ENCODE data around the gene ACAD10. TPM values are rescaled to one million over a fixed set of nuclear protein-coding genes. Genes with fewer than 3 reads are reported as not detected.
A peak's percentile ranks its signal among the peaks of the same experiment; 100 is the strongest.

Gene ACAD10
- total and polyA plus RNA-seq, 2 of the 13 experiments (the other 11 are each of a cell fraction or from before 2014, with no cell fraction given) = 15.2 to 16.3 TPM

DNA sequence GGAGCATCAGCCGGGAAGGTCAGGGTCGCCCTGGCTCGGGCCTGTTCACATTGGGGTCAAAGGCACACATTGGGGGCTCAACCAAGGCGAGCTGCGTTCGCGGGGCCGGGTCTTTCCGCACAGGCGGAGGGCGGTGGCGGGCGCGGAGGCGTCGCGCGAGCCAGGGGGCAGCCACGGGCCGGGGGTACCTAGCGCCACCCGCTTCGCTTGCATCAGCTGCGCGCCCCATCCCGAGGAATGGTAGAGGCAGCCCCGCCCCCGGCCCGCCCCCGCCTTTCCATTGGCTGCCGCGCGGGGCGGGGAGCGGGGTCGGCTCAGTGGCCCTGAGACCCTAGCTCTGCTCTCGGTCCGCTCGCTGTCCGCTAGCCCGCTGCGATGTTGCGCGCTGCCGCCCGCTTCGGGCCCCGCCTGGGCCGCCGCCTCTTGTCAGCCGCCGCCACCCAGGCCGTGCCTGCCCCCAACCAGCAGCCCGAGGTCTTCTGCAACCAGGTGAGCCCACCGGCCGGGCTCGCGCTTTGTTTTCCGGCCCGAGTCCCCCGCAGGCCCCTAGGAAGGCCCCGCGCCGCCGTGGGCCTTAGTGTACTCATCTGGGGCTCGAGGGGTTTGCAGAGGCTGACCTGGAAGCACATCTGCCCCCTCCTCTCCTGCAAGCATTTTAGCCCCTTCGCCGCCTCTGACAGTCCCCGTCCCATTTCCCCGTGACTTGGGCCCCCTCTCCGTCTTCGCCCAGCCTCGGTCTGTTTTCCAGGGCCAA, 80.9 kb downstream of the ACAD10 start, which contains the start of gene ALDH2 (continued):
- peak; percentile 60; the same call in 1 of the 2 replicates for TF ChIP-seq ZHX2 (IDR thresholded peaks at IDR 0.05; ENCODE audit: low read depth)
- no peak for TF ChIP-seq ZHX2 (CRISPR knock-in tag; IDR thresholded peaks at IDR 0.05; ENCODE audit: borderline replicate concordance)
- TF ChIP-seq IRF2 (CRISPR knock-in tag; IDR thresholded peaks at IDR 0.05) = peak; percentile 48; the same call in 1 of the 2 replicates
- TF ChIP-seq ZFP41 (CRISPR knock-in tag; IDR thresholded peaks at IDR 0.05; ENCODE audit: borderline replicate concordance) = no peak
- TF ChIP-seq FOSL2 (CRISPR knock-in tag; IDR thresholded peaks at IDR 0.05) = no peak; the same call in 1 of the 2 replicates
- no peak for TF ChIP-seq ZC3H4 (CRISPR knock-in tag; IDR thresholded peaks at IDR 0.05; ENCODE audit: borderline replicate concordance)
- TF ChIP-seq ZNF619 (CRISPR knock-in tag; IDR thresholded peaks at IDR 0.05) = 0 out of 2 replicates have a peak, but pooled peaks have one; percentile 74
- TF ChIP-seq, protein P1, sequence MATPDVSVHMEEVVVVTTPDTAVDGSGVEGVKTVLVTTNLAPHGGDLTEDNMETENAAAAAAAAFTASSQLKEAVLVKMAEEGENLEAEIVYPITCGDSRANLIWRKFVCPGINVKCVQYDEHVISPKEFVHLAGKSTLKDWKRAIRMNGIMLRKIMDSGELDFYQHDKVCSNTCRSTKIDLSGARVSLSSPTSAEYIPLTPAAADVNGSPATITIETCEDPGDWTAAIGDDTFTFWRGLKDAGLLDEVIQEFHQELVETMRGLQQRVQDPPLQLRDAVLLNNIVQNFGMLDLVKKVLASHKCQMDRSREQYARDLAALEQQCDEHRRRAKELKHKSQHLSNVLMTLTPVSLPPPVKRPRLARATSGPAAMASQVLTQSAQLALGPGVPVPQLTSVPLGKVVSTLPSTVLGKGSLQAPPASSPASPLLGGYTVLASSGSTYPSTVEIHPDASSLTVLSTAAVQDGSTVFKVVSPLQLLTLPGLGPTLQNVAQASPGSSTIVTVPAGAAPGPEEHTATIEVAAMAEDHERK (CRISPR knock-in tag; IDR thresholded peaks at IDR 0.05; ENCODE audit: low read depth) = no peak
- TF ChIP-seq ISL2 (CRISPR knock-in tag; IDR thresholded peaks at IDR 0.05) = no peak
- TF ChIP-seq SRSF1 (optimal IDR thresholded peaks at IDR 0.05; ENCODE audit: low read depth, low read length) = no peak
- peak; percentile 83 for TF ChIP-seq ZNF430 (CRISPR knock-in tag; IDR thresholded peaks at IDR 0.05)
- no peak for TF ChIP-seq EZH2 (conservative IDR thresholded peaks at IDR 0.05; ENCODE audit: low read depth, low read length)
- no peak for TF ChIP-seq ZKSCAN1 (IDR thresholded peaks at IDR 0.05; ENCODE audit: low read length)
- TF ChIP-seq BCL3 (CRISPR knock-in tag; IDR thresholded peaks at IDR 0.05) = peak; percentile 53; the same call in 1 of the 2 replicates
- 0 out of 2 replicates have a peak, but pooled peaks have one; percentile 45 for TF ChIP-seq MEIS1 (CRISPR knock-in tag; IDR thresholded peaks at IDR 0.05; ENCODE audit: borderline replicate concordance)
- no peak for TF ChIP-seq ZNF354B (CRISPR knock-in tag; IDR thresholded peaks at IDR 0.05)
- TF ChIP-seq ZSCAN25 (CRISPR knock-in tag; IDR thresholded peaks at IDR 0.05) = 0 out of 2 replicates have a peak, but pooled peaks have one; percentile 57
- TF ChIP-seq NR2F2 (IDR thresholded peaks at IDR 0.05; ENCODE audit: borderline replicate concordance, low read depth) = peak; percentile 29; the same call in 1 of the 2 replicates
- no peak for TF ChIP-seq REL (CRISPR knock-in tag; conservative IDR thresholded peaks at IDR 0.05)
- TF ChIP-seq HNRNPH1 (optimal IDR thresholded peaks at IDR 0.05; ENCODE audit: low read depth, low read length) = no peak
- no peak for TF ChIP-seq HMG20B (CRISPR knock-in tag; conservative IDR thresholded peaks at IDR 0.05)
- peak; percentile 75; the same call in 1 of the 2 replicates for TF ChIP-seq ZNF773 (CRISPR knock-in tag; IDR thresholded peaks at IDR 0.05; ENCODE audit: borderline replicate concordance)

Measured in HepG2 (cell line).